Activated CD4-positive, CD25-positive, alpha-beta regulatory T cell treated with anti-CD3 and anti-CD28 coated beads, Interleukin-2, amount 50 U/mL, for 16 hours (primary cell): Measurements from ENCODE around the gene DRICH1.
A peak's percentile ranks its signal among the peaks of the same experiment; 100 is the strongest.
"Not testable (repeated sequence)": the region's sequence is repeated elsewhere in the genome, so short reads cannot be mapped to it uniquely, and the experiment has no call there.

Experiments
- DNase-seq: peaks from one replicate; pipeline ENCODE4 v3.0.0-alpha.2; 2020; ENCODE audit warnings: low read depth, low spot score

DRICH1 gene

GRCh38 chr22:23598805-23599518 is 33.2 kb downstream of the DRICH1 start:
- no peak for DNase-seq

- DNase-seq = not testable (repeated sequence)
Measured at GRCh38 chr22:23597576-23598268, 34.4 kb downstream of the DRICH1 start.

- DNase-seq = not testable (repeated sequence)
Measured at GRCh38 chr22:23595904-23596303, 36.2 kb downstream of the DRICH1 start.

GRCh38 chr22:23591846-23592245 is 40.3 kb downstream of the DRICH1 start:
- DNase-seq = no peak

GRCh38 chr22:23591201-23591791 is 40.8 kb downstream of the DRICH1 start:
- peak; percentile 16 for DNase-seq

- no peak for DNase-seq
Measured at GRCh38 chr22:23583836-23584235, 48.3 kb downstream of the DRICH1 start.

- no peak for DNase-seq
Measured at GRCh38 chr22:23583153-23583552, 49.0 kb downstream of the DRICH1 start.

- no peak for DNase-seq
Measured at GRCh38 chr22:23581260-23581650, 50.9 kb downstream of the DRICH1 start.

- DNase-seq = no peak
Measured at GRCh38 chr22:23580576-23581259, 51.4 kb downstream of the DRICH1 start.

GRCh38 chr22:23579870-23580575 is 52.1 kb downstream of the DRICH1 start, which contains the start of gene IGLL1:
Gene IGLL1, minus strand, starts transcription at chr22:23580290. Its CDS starts 100 bp downstream, at chr22:23580190.
- no peak for DNase-seq

- DNase-seq = no peak
Measured at GRCh38 chr22:23579280-23579679, 52.8 kb downstream of the DRICH1 start.

- DNase-seq = no peak
Measured at GRCh38 chr22:23578306-23578705, 53.8 kb downstream of the DRICH1 start.

GRCh38 chr22:23576681-23577080 is 55.4 kb downstream of the DRICH1 start:
- DNase-seq = no peak

GRCh38 chr22:23575601-23576000 is 56.5 kb downstream of the DRICH1 start:
- no peak for DNase-seq

GRCh38 chr22:23574877-23575276 is 57.2 kb downstream of the DRICH1 start:
- DNase-seq = no peak

GRCh38 chr22:23574371-23574811 is 57.7 kb downstream of the DRICH1 start:
- no peak for DNase-seq

- DNase-seq = not testable (repeated sequence)
Measured at GRCh38 chr22:23573701-23574235, 58.4 kb downstream of the DRICH1 start.

- not testable (repeated sequence) for DNase-seq
Measured at GRCh38 chr22:23573106-23573505, 59.0 kb downstream of the DRICH1 start.

GRCh38 chr22:23571486-23571885 is 60.6 kb downstream of the DRICH1 start:
- DNase-seq = no peak

- DNase-seq = no peak
Measured at GRCh38 chr22:23570681-23571080, 61.4 kb downstream of the DRICH1 start.

GRCh38 chr22:23569716-23570115 is 62.4 kb downstream of the DRICH1 start:
- no peak for DNase-seq
